ENCODE data around the gene ARHGAP23.

Gene ARHGAP23

GRCh38 chr17:38460082-38460715 lies 31.9 kb downstream of the ARHGAP23 start:
- no peaks in the 10 kb centered on the region for H3K27me3 ChIP-seq (replicated peaks in 2 of 5; ENCODE audit: control insufficient read depth in 4 of 5, insufficient read depth in 5 of 5, low read length in 4 of 5)
- peak in 1 of 3 donors; percentile 29 for DNase-seq
- H3K4me1 ChIP-seq (ENCODE audit: control extremely low read depth in 1 of 4, control insufficient read depth in 4 of 4, insufficient read depth in 4 of 4, low read length in 3 of 4) = peaks cover 0 to 2% (median under 1%) of the 10 kb centered on the region in 4 experiments
- 88% methylated on average over 9 of the region's 12 CpGs for WGBS (ENCODE audit: insufficient coverage)
- no peaks in the 10 kb centered on the region for H3K9me3 ChIP-seq (ENCODE audit: control extremely low read depth in 1 of 5, control insufficient read depth in 4 of 5, insufficient read depth in 2 of 5, low read depth in 1 of 5, low read length in 4 of 5)
- ChIA-PET CTCF (interaction anchor here (1.0 to 2.7 kb wide), 4 partner anchors 22 to 38 kb away, joined by 3 to 8 read pairs (median 3); no protein-coding TSS in a partner anchor), POLR2A (no interaction called here)
- H3K27ac ChIP-seq (ENCODE audit: insufficient read depth in 1 of 2, low read depth in 1 of 2, low read length in 2 of 2, poor library complexity in 1 of 2, severe bottlenecking in 2 of 2) = no peak overlapping the region
- H3K4me3 ChIP-seq (ENCODE audit: control insufficient read depth in 1 of 7, extremely low read depth in 1 of 7, insufficient read depth in 4 of 7, low read depth in 2 of 7, low read length in 6 of 7) = no peak overlapping the region
- peaks cover 5 to 62% (median 41%) of the 10 kb centered on the region in 4 experiments for H3K36me3 ChIP-seq (ENCODE audit: control insufficient read depth in 4 of 4, insufficient read depth in 4 of 4, low read length in 3 of 4)

GRCh38 chr17:38460716-38461630 lies 32.7 kb downstream of the ARHGAP23 start:
- WGBS (ENCODE audit: insufficient coverage) = 89% methylated on average over 16 of the region's 19 CpGs
- POLR2A ChIA-PET = no interaction called here
- no peaks in the 10 kb centered on the region for H3K4me1 ChIP-seq (ENCODE audit: control extremely low read depth in 1 of 4, control insufficient read depth in 4 of 4, insufficient read depth in 4 of 4, low read length in 3 of 4)

GRCh38 chr17:38461683-38462082 lies 33.4 kb downstream of the ARHGAP23 start:
- WGBS (ENCODE audit: insufficient coverage) = 98% methylated on average over 6 of the region's 7 CpGs
- ChIA-PET POLR2A (no interaction called here), CTCF (interaction anchor here (0.9 to 2.5 kb wide), 4 partner anchors 9 to 95 kb away, joined by 3 to 8 read pairs (median 3); no protein-coding TSS in a partner anchor)
- DNase-seq = no peak
- Histone ChIP-seq H3K4me1 (ENCODE audit: control extremely low read depth in 1 of 4, control insufficient read depth in 4 of 4, insufficient read depth in 4 of 4, low read length in 3 of 4) (no peaks in the 10 kb centered on the region), H3K27ac (ENCODE audit: insufficient read depth in 1 of 2, low read depth in 1 of 2, low read length in 2 of 2, poor library complexity in 1 of 2, severe bottlenecking in 2 of 2) (no peak overlapping the region), H3K4me3 (ENCODE audit: control insufficient read depth in 1 of 7, extremely low read depth in 1 of 7, insufficient read depth in 4 of 7, low read depth in 2 of 7, low read length in 6 of 7) (no peak overlapping the region), H3K36me3 (ENCODE audit: control insufficient read depth in 4 of 4, insufficient read depth in 4 of 4, low read length in 3 of 4) (peaks cover 5 to 76% (median 48%) of the 10 kb centered on the region in 4 experiments), H3K9me3 (ENCODE audit: control extremely low read depth in 1 of 5, control insufficient read depth in 4 of 5, insufficient read depth in 2 of 5, low read depth in 1 of 5, low read length in 4 of 5) (no peaks in the 10 kb centered on the region), H3K27me3 (replicated peaks in 2 of 5; ENCODE audit: control insufficient read depth in 4 of 5, insufficient read depth in 5 of 5, low read length in 4 of 5) (no peaks in the 10 kb centered on the region)

More at GRCh38 chr17:38460716-38461630, 32.7 kb downstream of the ARHGAP23 start:
- Histone ChIP-seq H3K36me3 (ENCODE audit: control insufficient read depth in 4 of 4, insufficient read depth in 4 of 4, low read length in 3 of 4) (peaks cover 5 to 69% (median 44%) of the 10 kb centered on the region in 4 experiments), H3K4me3 (ENCODE audit: control insufficient read depth in 1 of 7, extremely low read depth in 1 of 7, insufficient read depth in 4 of 7, low read depth in 2 of 7, low read length in 6 of 7) (no peak overlapping the region), H3K9me3 (ENCODE audit: control extremely low read depth in 1 of 5, control insufficient read depth in 4 of 5, insufficient read depth in 2 of 5, low read depth in 1 of 5, low read length in 4 of 5) (no peaks in the 10 kb centered on the region), H3K27me3 (replicated peaks in 2 of 5; ENCODE audit: control insufficient read depth in 4 of 5, insufficient read depth in 5 of 5, low read length in 4 of 5) (no peaks in the 10 kb centered on the region), H3K27ac (ENCODE audit: insufficient read depth in 1 of 2, low read depth in 1 of 2, low read length in 2 of 2, poor library complexity in 1 of 2, severe bottlenecking in 2 of 2) (no peak overlapping the region)
- CTCF ChIA-PET = interaction anchor here (0.9 to 2.5 kb wide), 4 partner anchors 8 to 38 kb away, joined by 3 to 8 read pairs (median 3); no protein-coding TSS in a partner anchor
- no peak for DNase-seq

- no peaks in the 10 kb centered on the region for H3K9me3 ChIP-seq (ENCODE audit: control extremely low read depth in 1 of 5, control insufficient read depth in 4 of 5, insufficient read depth in 2 of 5, low read depth in 1 of 5, low read length in 4 of 5)
- peaks cover 5 to 86% (median 53%) of the 10 kb centered on the region in 4 experiments for H3K36me3 ChIP-seq (ENCODE audit: control insufficient read depth in 4 of 4, insufficient read depth in 4 of 4, low read length in 3 of 4)
- POLR2A ChIA-PET = no interaction called here
- 97% methylated on average over 5 of the region's 8 CpGs for WGBS (ENCODE audit: insufficient coverage)
- no peak for DNase-seq
- H3K4me1 ChIP-seq (ENCODE audit: control extremely low read depth in 1 of 4, control insufficient read depth in 4 of 4, insufficient read depth in 4 of 4, low read length in 3 of 4) = no peaks in the 10 kb centered on the region
- CTCF ChIA-PET = interaction anchor here (0.8 to 2.5 kb wide), 2 partner anchors 12 to 41 kb away, joined by 3 to 8 read pairs; no protein-coding TSS in a partner anchor
- no peak overlapping the region for H3K4me3 ChIP-seq (ENCODE audit: control insufficient read depth in 1 of 7, extremely low read depth in 1 of 7, insufficient read depth in 4 of 7, low read depth in 2 of 7, low read length in 6 of 7)
- H3K27ac ChIP-seq (ENCODE audit: insufficient read depth in 1 of 2, low read depth in 1 of 2, low read length in 2 of 2, poor library complexity in 1 of 2, severe bottlenecking in 2 of 2) = no peak overlapping the region
- no peaks in the 10 kb centered on the region for H3K27me3 ChIP-seq (replicated peaks in 2 of 5; ENCODE audit: control insufficient read depth in 4 of 5, insufficient read depth in 5 of 5, low read length in 4 of 5)
These were observed 35.2 kb downstream of the ARHGAP23 start for GRCh38 chr17:38463451-38463858.

GRCh38 chr17:38464251-38464722 lies 36.0 kb downstream of the ARHGAP23 start:
- no peak overlapping the region for H3K27ac ChIP-seq (ENCODE audit: insufficient read depth in 1 of 2, low read depth in 1 of 2, low read length in 2 of 2, poor library complexity in 1 of 2, severe bottlenecking in 2 of 2)
- CTCF ChIA-PET = interaction anchor here (1.4 kb wide), 1 partner anchor 22 kb away, joined by 3 read pairs; no protein-coding TSS in a partner anchor
- DNase-seq = no peak
- no peak overlapping the region for H3K4me3 ChIP-seq (ENCODE audit: control insufficient read depth in 1 of 7, extremely low read depth in 1 of 7, insufficient read depth in 4 of 7, low read depth in 2 of 7, low read length in 6 of 7)
- POLR2A ChIA-PET = no interaction called here
- no peaks in the 10 kb centered on the region for H3K4me1 ChIP-seq (ENCODE audit: control extremely low read depth in 1 of 4, control insufficient read depth in 4 of 4, insufficient read depth in 4 of 4, low read length in 3 of 4)
- no peaks in the 10 kb centered on the region for H3K27me3 ChIP-seq (replicated peaks in 2 of 5; ENCODE audit: control insufficient read depth in 4 of 5, insufficient read depth in 5 of 5, low read length in 4 of 5)
- H3K9me3 ChIP-seq (ENCODE audit: control extremely low read depth in 1 of 5, control insufficient read depth in 4 of 5, insufficient read depth in 2 of 5, low read depth in 1 of 5, low read length in 4 of 5) = no peaks in the 10 kb centered on the region
- H3K36me3 ChIP-seq (ENCODE audit: control insufficient read depth in 4 of 4, insufficient read depth in 4 of 4, low read length in 3 of 4) = peaks cover 5 to 87% (median 46%) of the 10 kb centered on the region in 4 experiments
- 95% methylated on average over 4 of the region's 9 CpGs for WGBS (ENCODE audit: insufficient coverage)

GRCh38 chr17:38464723-38465390 lies 36.6 kb downstream of the ARHGAP23 start:
- WGBS (ENCODE audit: insufficient coverage) = 98% methylated on average over 13 of the region's 28 CpGs
- H3K4me3 ChIP-seq (ENCODE audit: control insufficient read depth in 1 of 7, extremely low read depth in 1 of 7, insufficient read depth in 4 of 7, low read depth in 2 of 7, low read length in 6 of 7) = no peak overlapping the region
- no peaks in the 10 kb centered on the region for H3K4me1 ChIP-seq (ENCODE audit: control extremely low read depth in 1 of 4, control insufficient read depth in 4 of 4, insufficient read depth in 4 of 4, low read length in 3 of 4)
- peaks cover 5 to 85% (median 41%) of the 10 kb centered on the region in 4 experiments for H3K36me3 ChIP-seq (ENCODE audit: control insufficient read depth in 4 of 4, insufficient read depth in 4 of 4, low read length in 3 of 4)
- ChIA-PET CTCF (interaction anchor here (0.6 to 1.4 kb wide), 2 partner anchors 22 to 201 kb away, joined by 3 read pairs; no protein-coding TSS in a partner anchor), POLR2A (no interaction called here)
- DNase-seq = no peak
- H3K27ac ChIP-seq (ENCODE audit: insufficient read depth in 1 of 2, low read depth in 1 of 2, low read length in 2 of 2, poor library complexity in 1 of 2, severe bottlenecking in 2 of 2) = no peak overlapping the region
- no peaks in the 10 kb centered on the region for H3K27me3 ChIP-seq (replicated peaks in 2 of 5; ENCODE audit: control insufficient read depth in 4 of 5, insufficient read depth in 5 of 5, low read length in 4 of 5)
- H3K9me3 ChIP-seq (ENCODE audit: control extremely low read depth in 1 of 5, control insufficient read depth in 4 of 5, insufficient read depth in 2 of 5, low read depth in 1 of 5, low read length in 4 of 5) = no peaks in the 10 kb centered on the region

All from common myeloid progenitor, CD34-positive (primary cell).